ENCODE measurements around the gene CD83. TPM values are rescaled to one million over a fixed set of nuclear protein-coding genes. Genes with fewer than 3 reads are reported as not detected.

The CD83 gene
- polyA plus RNA-seq, 1 donor (not counting 4 experiments of a cell fraction or from before 2014, with no cell fraction given) = 3.4 TPM

- FAIRE-seq = no peak
- no peaks in the 10 kb centered on the region for H3K9me3 ChIP-seq (ENCODE audit: control insufficient read depth, low read depth, low read length)
Measured at GRCh38 chr6:14119784-14120183, 2.2 kb downstream of the CD83 start.

GRCh38 chr6:14120546-14120945 is 3.0 kb downstream of the CD83 start:
- Histone ChIP-seq H3K9me1 (ENCODE audit: control insufficient read depth, extremely low read depth, insufficient read depth, low read length) (no peaks in the 10 kb centered on the region), H4K20me1 (ENCODE audit: control insufficient read depth, extremely low read depth, insufficient read depth, low read length) (no peaks in the 10 kb centered on the region), H3K79me2 (ENCODE audit: control insufficient read depth, insufficient read depth, low read length) (no peaks in the 10 kb centered on the region), H3K27ac (ENCODE audit: control insufficient read depth, insufficient read depth, low read length) (no peak overlapping the region), H3K4me1 (ENCODE audit: control insufficient read depth, extremely low read depth, insufficient read depth, low read length) (peaks cover 2% of the 10 kb centered on the region), H3K36me3 (ENCODE audit: control insufficient read depth in 2 of 2, extremely low read depth in 1 of 2, insufficient read depth in 2 of 2, low read length in 2 of 2) (no peaks in the 10 kb centered on the region), H3K4me2 (ENCODE audit: control insufficient read depth, extremely low read depth, insufficient read depth, low read depth, low read length) (no peak overlapping the region), H3K9me3 (ENCODE audit: control insufficient read depth, low read depth, low read length) (no peaks in the 10 kb centered on the region), H3K4me3 (ENCODE audit: control insufficient read depth in 2 of 3, extremely low read depth in 1 of 3, insufficient read depth in 2 of 3, low read depth in 1 of 3, low read length in 3 of 3) (no peak overlapping the region), H3K27me3 (ENCODE audit: control insufficient read depth, extremely low read depth, insufficient read depth, low read length) (no peaks in the 10 kb centered on the region), H2AFZ (ENCODE audit: control insufficient read depth, low read length) (no peak overlapping the region), H3K9ac (ENCODE audit: control insufficient read depth, extremely low read depth, insufficient read depth, low read length) (no peak overlapping the region)
- FAIRE-seq (no peak), DNase-seq (ENCODE audit: low read depth, low spot score) (no peak)
- TF ChIP-seq EZH2 (IDR thresholded peaks at IDR 0.05; ENCODE audit: low read length) = no peak
- TF ChIP-seq, protein P1, sequence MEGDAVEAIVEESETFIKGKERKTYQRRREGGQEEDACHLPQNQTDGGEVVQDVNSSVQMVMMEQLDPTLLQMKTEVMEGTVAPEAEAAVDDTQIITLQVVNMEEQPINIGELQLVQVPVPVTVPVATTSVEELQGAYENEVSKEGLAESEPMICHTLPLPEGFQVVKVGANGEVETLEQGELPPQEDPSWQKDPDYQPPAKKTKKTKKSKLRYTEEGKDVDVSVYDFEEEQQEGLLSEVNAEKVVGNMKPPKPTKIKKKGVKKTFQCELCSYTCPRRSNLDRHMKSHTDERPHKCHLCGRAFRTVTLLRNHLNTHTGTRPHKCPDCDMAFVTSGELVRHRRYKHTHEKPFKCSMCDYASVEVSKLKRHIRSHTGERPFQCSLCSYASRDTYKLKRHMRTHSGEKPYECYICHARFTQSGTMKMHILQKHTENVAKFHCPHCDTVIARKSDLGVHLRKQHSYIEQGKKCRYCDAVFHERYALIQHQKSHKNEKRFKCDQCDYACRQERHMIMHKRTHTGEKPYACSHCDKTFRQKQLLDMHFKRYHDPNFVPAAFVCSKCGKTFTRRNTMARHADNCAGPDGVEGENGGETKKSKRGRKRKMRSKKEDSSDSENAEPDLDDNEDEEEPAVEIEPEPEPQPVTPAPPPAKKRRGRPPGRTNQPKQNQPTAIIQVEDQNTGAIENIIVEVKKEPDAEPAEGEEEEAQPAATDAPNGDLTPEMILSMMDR (optimal IDR thresholded peaks at IDR 0.05 in 1 of 3, IDR thresholded peaks at IDR 0.05 in 1 of 3, conservative IDR thresholded peaks at IDR 0.05 in 1 of 3; ENCODE audit: extremely low read depth in 1 of 3, insufficient read depth in 2 of 3, low read length in 3 of 3) = no peak
- dilution Hi-C loops (cut with MboI; ENCODE audit: extremely low pct_ligation_motif_present, low sequenced_read_pairs) = no loop called here

More at GRCh38 chr6:14119784-14120183, 2.2 kb downstream of the CD83 start:
- H2AFZ ChIP-seq (ENCODE audit: control insufficient read depth, low read length) = no peak overlapping the region
- dilution Hi-C loops (cut with MboI; ENCODE audit: extremely low pct_ligation_motif_present, low sequenced_read_pairs) = no loop called here
- no peak overlapping the region for H3K4me2 ChIP-seq (ENCODE audit: control insufficient read depth, extremely low read depth, insufficient read depth, low read depth, low read length)
- TF ChIP-seq, protein P1 (optimal IDR thresholded peaks at IDR 0.05 in 1 of 3, IDR thresholded peaks at IDR 0.05 in 1 of 3, conservative IDR thresholded peaks at IDR 0.05 in 1 of 3; ENCODE audit: extremely low read depth in 1 of 3, insufficient read depth in 2 of 3, low read length in 3 of 3) = no peak
- peaks cover 2% of the 10 kb centered on the region for H3K4me1 ChIP-seq (ENCODE audit: control insufficient read depth, extremely low read depth, insufficient read depth, low read length)
- H3K9me1 ChIP-seq (ENCODE audit: control insufficient read depth, extremely low read depth, insufficient read depth, low read length) = no peaks in the 10 kb centered on the region
- H3K27me3 ChIP-seq (ENCODE audit: control insufficient read depth, extremely low read depth, insufficient read depth, low read length) = no peaks in the 10 kb centered on the region
- no peaks in the 10 kb centered on the region for H3K36me3 ChIP-seq (ENCODE audit: control insufficient read depth in 2 of 2, extremely low read depth in 1 of 2, insufficient read depth in 2 of 2, low read length in 2 of 2)
- no peaks in the 10 kb centered on the region for H4K20me1 ChIP-seq (ENCODE audit: control insufficient read depth, extremely low read depth, insufficient read depth, low read length)
- no peak for DNase-seq (ENCODE audit: low read depth, low spot score)
- H3K79me2 ChIP-seq (ENCODE audit: control insufficient read depth, insufficient read depth, low read length) = no peaks in the 10 kb centered on the region
- H3K27ac ChIP-seq (ENCODE audit: control insufficient read depth, insufficient read depth, low read length) = no peak overlapping the region
- H3K4me3 ChIP-seq (ENCODE audit: control insufficient read depth in 2 of 3, extremely low read depth in 1 of 3, insufficient read depth in 2 of 3, low read depth in 1 of 3, low read length in 3 of 3) = no peak overlapping the region
- no peak overlapping the region for H3K9ac ChIP-seq (ENCODE audit: control insufficient read depth, extremely low read depth, insufficient read depth, low read length)

All from keratinocyte (primary cell).